VCaP (cell line): ENCODE results near the gene ADGRD1.

Experiments used
- H3K27ac ChIP-seq: fragments of 450-650 bp; 2 replicates; pipeline ENCODE4 v1.5.1; 2017
- CTCF ChIP-seq: fragments of 450-650 bp; conservative IDR thresholded peaks from 2 replicates; pipeline ENCODE4 v1.5.1; 2017; ENCODE audit warnings: mild to moderate bottlenecking, moderate library complexity

ADGRD1 gene

GRCh38 chr12:131097202-131098177 is 143.8 kb downstream of the ADGRD1 start:
- TF ChIP-seq CTCF = no peak
- no peak overlapping the region for H3K27ac ChIP-seq

- H3K27ac ChIP-seq = no peak overlapping the region
- TF ChIP-seq CTCF = no peak
Observed at GRCh38 chr12:131098178-131098981, 144.7 kb downstream of the ADGRD1 start.

- no peak overlapping the region for H3K27ac ChIP-seq
- no peak for TF ChIP-seq CTCF
Observed at GRCh38 chr12:131100031-131100674, 146.4 kb downstream of the ADGRD1 start.

- no peak for TF ChIP-seq CTCF
- H3K27ac ChIP-seq = no peak overlapping the region
Observed at GRCh38 chr12:131101006-131101405, 147.3 kb downstream of the ADGRD1 start.

- no peak overlapping the region for H3K27ac ChIP-seq
Observed at GRCh38 chr12:131101703-131102492, 148.2 kb downstream of the ADGRD1 start.

GRCh38 chr12:131102493-131102931 is 148.8 kb downstream of the ADGRD1 start:
- no peak for TF ChIP-seq CTCF

More at GRCh38 chr12:131101703-131102492, 148.2 kb downstream of the ADGRD1 start:
- no peak for TF ChIP-seq CTCF

More at GRCh38 chr12:131102493-131102931, 148.8 kb downstream of the ADGRD1 start:
- H3K27ac ChIP-seq = no peak overlapping the region
